ENCODE results near the gene RGS14.
"Not testable (repeated sequence)": the region's sequence is repeated elsewhere in the genome, so short reads cannot be mapped to it uniquely, and the experiment has no call there.

RGS14 gene

DNA sequence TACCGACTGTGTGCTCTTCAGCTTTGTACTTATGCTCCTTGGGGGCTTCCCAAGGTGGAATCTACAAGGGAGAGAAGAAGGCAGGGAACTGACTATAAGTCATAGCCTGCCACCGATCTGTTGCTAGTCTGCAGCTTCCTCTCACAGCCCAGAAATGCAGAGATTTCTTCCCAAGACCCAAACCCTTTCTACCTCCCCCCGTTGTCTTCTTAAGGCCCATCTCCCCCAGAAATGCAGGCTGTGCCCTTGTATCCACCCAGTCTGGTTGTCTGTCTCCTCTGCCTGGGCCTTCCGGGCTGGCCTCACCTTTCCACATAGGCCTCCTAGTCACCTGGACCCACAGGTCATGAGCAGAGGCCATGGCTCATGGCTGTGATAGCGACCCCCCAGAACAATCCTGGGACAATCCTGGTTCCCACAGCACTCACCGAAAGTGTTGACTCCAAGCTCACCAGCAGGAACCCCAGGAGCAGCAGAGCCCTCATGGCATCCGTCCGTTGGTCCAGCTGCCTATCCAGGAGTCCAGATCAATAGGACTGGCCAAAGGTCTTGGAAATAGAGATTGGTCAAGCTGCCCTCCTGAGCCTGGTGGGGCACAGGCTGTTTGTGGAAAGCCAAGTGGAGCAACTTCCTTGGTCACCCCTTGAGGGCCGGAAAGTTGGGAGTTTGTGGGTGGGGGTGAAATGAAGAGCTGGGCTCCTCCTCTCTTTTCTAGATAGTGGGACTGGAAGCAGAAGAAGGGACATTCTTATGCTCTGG, 51.5 kb downstream of the RGS14 start, which contains the start of gene F12:
Gene F12, minus strand, starts transcription at position 522 of the 759 bp plus-strand sequence. Its CDS starts 37 bp downstream, at position 485.
- DNase-seq = no peak

DNA sequence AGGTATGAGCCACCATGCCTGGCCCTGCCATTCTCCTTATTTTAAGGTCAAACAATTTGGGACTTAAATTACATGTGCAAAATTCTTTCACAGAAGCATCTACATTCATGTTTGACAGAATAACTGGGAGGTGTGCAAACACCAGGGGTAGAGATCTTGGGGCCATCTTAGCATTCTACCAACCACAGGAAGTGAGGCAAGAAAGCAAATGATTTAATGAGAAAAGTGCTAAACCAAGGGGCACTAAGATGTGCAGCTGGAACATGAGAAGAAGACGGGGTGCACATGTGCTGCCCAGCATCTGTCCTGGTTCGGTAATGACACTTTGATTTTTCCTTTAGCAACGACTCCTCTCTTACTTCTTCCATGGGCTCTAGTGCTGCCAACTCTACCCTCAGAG, 52.9 kb downstream of the RGS14 start:
- no peak for DNase-seq

DNA sequence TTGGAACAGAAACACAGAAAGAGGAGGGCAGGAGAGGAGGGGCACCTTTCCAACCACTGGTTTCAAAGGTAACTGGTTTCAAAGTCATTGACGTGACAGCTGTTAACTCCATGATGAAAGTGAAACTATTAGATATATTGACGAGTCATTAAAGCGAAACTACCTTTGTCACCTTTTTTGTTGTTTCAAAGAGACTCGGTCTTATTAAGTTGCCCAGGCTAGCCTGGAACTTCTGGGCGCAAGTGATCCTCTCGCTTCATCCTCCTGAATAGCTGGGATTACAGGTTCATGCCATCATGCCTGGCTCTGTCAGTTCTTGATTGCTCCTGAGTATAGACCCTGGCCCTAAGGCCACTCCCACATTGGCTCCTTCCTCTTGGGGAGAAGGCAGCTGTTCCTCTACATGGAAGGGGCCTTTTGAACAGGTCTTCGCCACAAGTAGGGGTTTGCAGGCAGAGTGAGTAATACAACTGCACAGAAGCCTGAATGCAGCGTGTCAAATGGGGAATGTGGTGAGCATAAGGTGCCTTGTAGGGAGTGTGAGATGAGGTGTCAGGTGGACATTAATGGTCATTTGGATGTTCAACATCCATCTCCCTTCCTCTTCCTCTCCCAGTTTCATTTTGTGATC, 55.0 kb downstream of the RGS14 start:
- no peak for DNase-seq

DNA sequence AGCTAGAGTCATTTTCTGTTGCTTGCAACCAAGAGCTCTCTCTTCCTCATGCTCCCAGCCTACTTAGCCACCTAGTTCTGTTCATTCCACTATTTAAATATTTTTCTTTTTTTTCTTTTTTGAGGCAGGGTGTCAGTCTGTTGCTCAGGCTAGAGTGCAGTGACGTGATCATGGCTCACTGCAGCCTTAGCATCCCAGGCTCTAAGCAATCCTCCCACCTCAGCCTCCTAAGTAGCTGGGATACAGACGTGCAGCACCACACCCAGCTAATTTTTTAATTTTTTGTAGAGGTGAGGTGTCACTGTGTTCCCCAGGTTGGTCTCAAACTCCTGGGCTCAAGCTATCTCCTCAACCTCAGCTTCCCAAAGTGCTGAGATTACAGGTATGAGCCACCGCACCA, 56.8 kb downstream of the RGS14 start:
- DNase-seq = no peak

DNA sequence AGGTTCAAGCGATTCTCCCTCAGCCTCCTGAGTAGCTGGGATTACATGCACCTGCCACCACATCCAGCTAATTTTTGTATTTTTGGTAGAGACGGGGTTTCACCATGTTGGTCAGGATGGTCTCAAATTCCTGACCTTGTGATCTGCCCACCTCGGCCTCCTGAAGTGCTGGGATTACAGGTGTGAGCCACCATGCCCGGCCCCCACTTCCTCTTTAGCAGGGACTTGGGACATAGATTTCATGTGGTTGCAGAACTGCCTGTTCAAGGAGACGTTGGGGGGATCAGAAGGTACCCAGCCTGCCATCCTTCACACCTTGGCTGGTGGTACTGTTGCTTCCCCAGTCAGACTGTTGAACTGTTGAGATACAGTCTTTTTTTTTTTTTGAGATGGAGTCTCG, 59.4 kb downstream of the RGS14 start:
- DNase-seq = not testable (repeated sequence)

DNA sequence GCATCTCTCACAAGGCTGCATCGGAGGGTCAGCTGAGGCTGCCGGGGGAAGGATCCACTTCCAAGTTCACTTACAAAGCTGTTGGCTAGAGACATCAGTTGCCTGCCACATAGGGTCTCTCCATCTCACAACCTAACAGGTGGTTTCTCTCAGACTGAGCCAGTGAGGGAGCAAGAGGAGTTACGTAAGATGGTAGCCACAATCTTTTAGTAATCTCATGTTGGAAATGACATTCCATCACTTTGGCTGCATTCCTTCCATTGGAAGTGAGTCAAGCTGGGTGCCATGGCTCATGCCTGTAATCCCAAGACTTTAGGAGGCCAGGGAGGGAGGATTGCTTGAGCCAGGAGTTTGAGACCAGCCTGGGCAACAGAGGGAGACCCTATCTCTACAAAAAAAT, 61.3 kb downstream of the RGS14 start:
- no peak for DNase-seq

DNA sequence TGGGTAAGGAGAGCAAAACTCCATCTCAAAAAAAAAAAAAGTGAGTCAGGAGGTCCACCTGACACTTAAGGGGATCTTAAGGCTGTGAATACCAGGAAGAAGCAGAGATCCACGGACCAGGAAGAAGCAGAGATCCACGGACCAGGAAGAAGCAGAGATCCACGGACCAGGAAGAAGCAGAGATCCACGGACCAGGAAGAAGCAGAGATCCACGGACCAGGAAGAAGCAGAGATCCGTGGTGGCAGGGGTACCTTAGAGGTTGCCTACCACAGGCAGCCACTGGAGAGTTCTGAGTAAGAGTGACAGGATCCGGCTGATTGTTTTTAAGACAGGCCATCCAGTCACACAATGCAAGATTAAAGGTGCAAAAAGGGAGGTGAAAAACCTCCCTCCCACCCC, 62.7 kb downstream of the RGS14 start:
- DNase-seq = not testable (repeated sequence)

DNA sequence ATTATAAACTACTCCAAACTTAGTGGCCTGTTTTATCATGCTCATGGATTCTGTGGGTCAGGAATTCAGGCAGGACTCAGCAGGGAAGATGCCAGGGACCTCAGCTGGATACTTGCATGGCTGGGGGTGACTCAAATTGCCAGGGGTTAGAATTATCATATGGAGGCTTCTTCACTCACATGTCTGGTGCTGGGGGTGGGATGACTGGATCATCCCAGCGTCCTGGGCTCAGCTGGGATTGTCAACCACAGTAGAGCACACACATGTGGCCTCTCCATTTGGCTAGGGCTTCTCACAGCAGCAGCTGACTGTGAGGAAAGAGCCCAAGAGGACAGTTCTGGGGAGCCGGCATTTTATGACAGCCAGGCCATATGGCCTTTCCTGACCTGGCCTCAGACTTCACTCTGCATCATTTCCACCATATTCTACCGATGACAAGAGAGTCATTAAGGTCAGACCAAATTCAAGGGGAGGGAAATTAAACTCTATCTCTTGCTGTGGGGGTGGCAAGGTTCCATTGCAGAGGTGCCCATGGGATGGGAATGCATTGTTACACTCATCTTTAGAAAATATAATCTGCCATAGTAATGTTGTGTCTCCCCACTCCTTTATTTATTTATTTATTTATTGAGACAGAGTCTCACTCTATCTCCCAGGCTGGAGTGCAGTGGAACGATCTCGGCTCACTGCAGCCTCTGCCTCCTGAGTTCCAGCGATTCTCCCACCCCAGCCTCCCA, 63.5 kb downstream of the RGS14 start:
- no peak for DNase-seq

Measured in activated CD4-positive, alpha-beta T cell treated with anti-CD3 and anti-CD28 coated beads for 1 hour (primary cell).